Right cardiac atrium (tissue), 5 donors: Measurements from ENCODE around the gene TENM4. TPM values are rescaled to one million over a fixed set of nuclear protein-coding genes. Genes with fewer than 3 reads are reported as not detected.

Source experiments
- ATAC-seq, 2 donors: fragments of 200-7000 bp; cut with Tn5 transposase; one replicate each; pipeline versions ENCODE4 v1.8.0 to v1.9.1; 2020; ENCODE audit warnings: moderate library complexity in 2 of 2, mild to moderate bottlenecking in 1 of 2
- DNase-seq, 3 donors: peaks; one replicate each; pipeline ENCODE4 v3.0.0-alpha.2; 2020
- H3K27ac ChIP-seq: one replicate; pipeline ENCODE4 v1.5.1; 2013; ENCODE audit warnings: mild to moderate bottlenecking, low read length, control low read depth, moderate library complexity
- H3K27me3 ChIP-seq: one replicate; pipeline ENCODE4 v1.6.1; 2013; ENCODE audit not compliant: control insufficient read depth, insufficient read depth
- H3K4me1 ChIP-seq: one replicate; pipeline ENCODE4 v1.6.1; 2013; ENCODE audit warnings: low read length; ENCODE audit not compliant: control insufficient read depth, insufficient read depth
- H3K4me3 ChIP-seq: one replicate; pipeline ENCODE4 v1.5.1; 2013; ENCODE audit warnings: low read length, control low read depth
- H3K9me3 ChIP-seq: one replicate; pipeline ENCODE4 v1.6.1; 2013; ENCODE audit warnings: low read length; ENCODE audit not compliant: control insufficient read depth
- WGBS: extraction: QIAGEN DNeasy Blood & Tissue Kit; methylation state at CpG from one replicate; pipeline ENCODE4 v1.1.7; 2013; 5-methylcytosine and 5-hydroxymethylcytosine counted together
- intact Hi-C, 4 donors: fragments of 100-400 bp; cut with DNase I; formaldehyde crosslinking; loops; one replicate each; pipeline versions ENCODE4 v1.11.0 to v1.14.0; 2022 to 2023
- polyA plus RNA-seq: library from polyadenylated mRNA; stranded (reverse); fragments of 200-250 nt; gene quantifications from one replicate; pipeline ENCODE4 v1.2.3, GENCODE V29; 2013
- total RNA-seq, 4 donors: library from RNA; stranded (reverse); fragmentation: NEBNext Ultra II Directional; extraction: Animal tissue kit (Norgen Biotek cat#: 25700); gene quantifications; one replicate each; pipeline ENCODE4 v1.2.1, GENCODE V29; 2021
- donor health status: healthy with polysubstance abuse.
- donor health status: DM: no; HTN: yes; CAD: no.
- donor health status: DM: no; HTN: no; CAD: no.
- donor health status: DM: no; HTN: yes; CAD: no; lungs with severe emphysema.
- donor health status: DM: yes; HTN: yes; CAD: no.

TENM4 gene
- total and polyA plus RNA-seq, 5 donors = 0.26 to 2.3 (median 0.71) TPM

GRCh38 chr11:78791254-78791653, 649.6 kb downstream of the TENM4 start:
- no peaks in the 10 kb centered on the region for H3K9me3 ChIP-seq
- no peaks in the 10 kb centered on the region for H3K27me3 ChIP-seq
- ATAC-seq (no peak), DNase-seq (no peak)
- intact Hi-C loops = loop anchor here in 1 of 4 donors (10.0 kb wide), 1 partner anchor 174 kb away; no protein-coding TSS in a partner anchor
- no peak overlapping the region for H3K4me3 ChIP-seq
- no peaks in the 10 kb centered on the region for H3K4me1 ChIP-seq
- WGBS = 94% methylated on average over 1 of the region's 1 CpG
- H3K27ac ChIP-seq = no peak overlapping the region

DNA sequence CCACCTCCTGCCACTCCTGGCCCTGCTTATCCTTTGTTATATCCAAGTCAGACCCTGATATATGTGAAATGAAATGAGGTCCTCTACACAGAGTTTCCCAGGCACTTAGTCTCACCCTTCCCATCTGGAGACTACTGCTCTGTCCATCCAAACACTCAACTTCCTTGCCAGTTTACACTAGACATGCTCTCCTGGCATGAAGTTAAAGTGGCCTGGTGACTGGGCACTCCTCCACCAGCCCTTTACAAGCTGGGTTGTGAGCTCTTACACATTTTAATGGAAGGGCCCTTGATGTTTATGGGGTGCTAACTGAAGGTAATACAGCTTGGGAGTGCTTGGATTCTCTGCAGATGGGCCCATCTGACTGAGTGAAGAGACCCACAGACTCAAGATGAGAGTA, 650.0 kb downstream of the TENM4 start:
- Histone ChIP-seq H3K4me3 (no peak overlapping the region), H3K27me3 (no peaks in the 10 kb centered on the region), H3K27ac (no peak overlapping the region), H3K9me3 (no peaks in the 10 kb centered on the region), H3K4me1 (no peaks in the 10 kb centered on the region)
- intact Hi-C loops = loop anchor here in 1 of 4 donors (10.0 kb wide), 1 partner anchor 174 kb away; no protein-coding TSS in a partner anchor
- ATAC-seq = no peak
- no peak for DNase-seq

DNA sequence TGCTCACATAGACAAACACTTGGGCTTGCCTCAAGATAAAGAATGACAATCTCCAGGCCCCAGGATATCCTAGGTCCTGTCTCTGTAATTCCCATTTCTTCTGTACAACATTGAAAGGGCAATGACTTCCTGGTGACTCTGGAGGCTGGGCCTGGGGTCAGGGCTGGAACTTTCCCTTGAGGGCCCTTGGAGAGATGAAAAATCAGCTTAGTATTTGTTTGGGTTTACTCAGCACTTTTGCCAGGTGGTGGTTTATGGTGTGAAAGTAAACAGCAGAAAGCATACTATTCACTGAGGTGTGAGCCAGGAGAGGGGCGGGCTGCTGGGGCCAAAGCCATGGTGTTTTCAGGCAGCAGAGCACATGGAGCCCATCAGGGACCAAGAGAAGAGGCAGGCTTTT, 651.5 kb downstream of the TENM4 start:
- Histone ChIP-seq H3K9me3 (no peaks in the 10 kb centered on the region), H3K4me3 (no peak overlapping the region), H3K27me3 (no peaks in the 10 kb centered on the region), H3K4me1 (no peaks in the 10 kb centered on the region), H3K27ac (no peak overlapping the region)
- intact Hi-C loops = no loop called here
- no peak for DNase-seq
- 97% methylated on average over 1 of the region's 1 CpG for WGBS
- ATAC-seq = no peak

DNA sequence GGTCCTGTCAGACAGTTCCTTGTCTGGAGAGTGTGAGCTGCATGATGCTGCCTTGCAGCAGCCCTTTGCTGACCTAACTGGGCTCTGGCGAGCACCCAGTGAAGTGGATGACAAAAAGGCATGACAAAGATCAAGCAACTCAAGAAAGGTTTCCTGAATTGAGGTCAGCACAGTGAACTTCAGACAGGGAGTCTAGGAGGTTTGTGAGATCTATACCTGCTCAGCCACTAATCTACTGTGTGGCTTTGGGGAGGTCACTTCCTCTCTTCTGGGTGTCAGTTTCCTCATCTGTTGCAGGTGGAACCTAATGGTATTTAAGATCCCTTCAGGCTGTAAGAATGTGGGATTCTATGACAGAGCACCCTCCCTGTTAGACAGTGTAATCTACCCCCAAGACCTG, 652.3 kb downstream of the TENM4 start:
- Histone ChIP-seq H3K4me3 (no peak overlapping the region), H3K27ac (no peak overlapping the region), H3K27me3 (no peaks in the 10 kb centered on the region), H3K9me3 (no peaks in the 10 kb centered on the region), H3K4me1 (no peaks in the 10 kb centered on the region)
- no peak for DNase-seq
- WGBS = 76% methylated on average over 1 of the region's 1 CpG
- no peak for ATAC-seq
- intact Hi-C loops = no loop called here

DNA sequence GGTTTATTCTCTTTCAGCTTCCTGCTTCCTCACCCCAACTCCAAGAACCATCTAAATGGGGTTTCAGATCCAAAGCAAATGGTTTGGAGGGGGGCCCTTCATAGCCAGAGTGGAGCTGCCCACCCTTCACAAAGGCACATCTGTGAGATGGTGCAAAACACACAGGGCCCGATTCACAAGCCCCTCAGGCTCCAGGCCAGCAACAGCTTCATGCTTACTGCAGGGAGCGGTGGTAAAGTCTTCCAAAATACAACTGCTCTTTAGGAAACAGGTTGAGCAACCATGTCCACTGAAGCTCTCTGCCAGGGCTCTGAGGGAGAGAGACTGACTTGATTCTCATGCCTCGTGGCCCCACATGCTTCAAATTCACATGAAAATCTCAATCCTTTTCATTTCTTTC, 653.1 kb downstream of the TENM4 start:
- H3K9me3 ChIP-seq = no peaks in the 10 kb centered on the region
- no peaks in the 10 kb centered on the region for H3K27me3 ChIP-seq
- no peak overlapping the region for H3K27ac ChIP-seq
- 63% methylated on average over 3 of the region's 3 CpGs for WGBS
- no peak for DNase-seq
- H3K4me1 ChIP-seq = no peaks in the 10 kb centered on the region
- ATAC-seq = no peak
- intact Hi-C loops = no loop called here
- H3K4me3 ChIP-seq = no peak overlapping the region

- whole genome bisulfite sequencing = 97% methylated on average over 20 of the region's 20 CpGs
- intact Hi-C loops = no loop called here
Measured at GRCh38 chr11:78786746-78787145, 654.1 kb downstream of the TENM4 start.

DNA sequence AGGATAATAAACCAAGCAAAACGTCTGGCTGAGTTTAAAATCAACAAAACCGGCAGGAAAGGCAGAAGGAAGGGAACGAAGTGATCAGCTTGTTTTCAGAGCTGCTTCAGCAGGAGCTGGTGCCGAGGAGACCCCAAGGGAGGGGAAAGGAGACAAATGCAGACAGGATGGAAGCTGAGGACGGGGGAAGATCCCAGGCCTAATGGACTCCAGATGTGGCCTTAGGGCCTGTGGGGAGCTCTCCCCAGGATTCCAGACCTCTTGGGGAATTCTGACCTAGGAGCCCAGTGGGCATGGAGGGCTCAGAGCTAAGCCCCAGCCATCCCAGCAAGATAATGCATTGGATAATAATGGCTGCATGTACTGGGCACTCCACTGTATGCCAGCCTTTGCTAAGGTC, 654.7 kb downstream of the TENM4 start:
- intact Hi-C loops = no loop called here
- DNase-seq (no peak), ATAC-seq (no peak)
- Histone ChIP-seq H3K9me3 (no peaks in the 10 kb centered on the region), H3K4me3 (no peak overlapping the region), H3K4me1 (no peaks in the 10 kb centered on the region), H3K27ac (no peak overlapping the region), H3K27me3 (no peaks in the 10 kb centered on the region)
- WGBS = 54% methylated on average over 5 of the region's 5 CpGs

More at GRCh38 chr11:78786746-78787145, 654.1 kb downstream of the TENM4 start:
- ATAC-seq (no peak), DNase-seq (no peak)
- Histone ChIP-seq H3K9me3 (no peaks in the 10 kb centered on the region), H3K27me3 (no peaks in the 10 kb centered on the region), H3K27ac (no peak overlapping the region), H3K4me1 (no peaks in the 10 kb centered on the region), H3K4me3 (no peak overlapping the region)

GRCh38 chr11:78784321-78785061, 656.3 kb downstream of the TENM4 start:
- no peak for DNase-seq
- Histone ChIP-seq H3K4me1 (no peaks in the 10 kb centered on the region), H3K27ac (no peak overlapping the region), H3K4me3 (no peak overlapping the region), H3K9me3 (no peaks in the 10 kb centered on the region), H3K27me3 (no peaks in the 10 kb centered on the region)
- WGBS = 65% methylated on average over 9 of the region's 9 CpGs
- intact Hi-C loops = no loop called here
- no peak for ATAC-seq

DNA sequence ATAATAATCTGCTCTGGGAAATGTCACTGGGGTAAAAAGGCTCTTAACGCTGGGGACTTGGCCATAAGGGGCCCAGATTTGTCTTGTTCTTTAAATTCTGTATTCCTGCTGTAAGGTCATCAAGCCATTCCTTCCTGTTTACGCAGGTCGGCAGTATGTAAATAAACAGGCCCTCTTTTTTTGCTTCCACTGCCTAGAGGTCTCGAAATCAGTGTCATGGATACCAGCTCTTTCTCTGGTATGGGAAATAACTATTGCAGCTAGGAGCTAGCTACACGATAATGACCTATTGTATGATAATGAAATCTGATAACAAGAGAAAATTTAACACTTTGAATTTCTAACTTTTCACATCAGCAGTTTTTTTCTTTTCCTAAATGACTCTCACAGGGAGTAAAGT, 657.0 kb downstream of the TENM4 start:
- WGBS = 60% methylated on average over 5 of the region's 5 CpGs
- no peaks in the 10 kb centered on the region for H3K27me3 ChIP-seq
- no peak for DNase-seq
- intact Hi-C loops = no loop called here
- H3K4me3 ChIP-seq = no peak overlapping the region
- H3K4me1 ChIP-seq = no peaks in the 10 kb centered on the region
- no peaks in the 10 kb centered on the region for H3K9me3 ChIP-seq
- no peak overlapping the region for H3K27ac ChIP-seq
- ATAC-seq = no peak

- Histone ChIP-seq H3K27ac (no peak overlapping the region), H3K9me3 (no peaks in the 10 kb centered on the region), H3K27me3 (no peaks in the 10 kb centered on the region), H3K4me1 (no peaks in the 10 kb centered on the region), H3K4me3 (no peak overlapping the region)
- ATAC-seq (no peak), DNase-seq (no peak)
- intact Hi-C loops = no loop called here
- WGBS = 98% methylated on average over 1 of the region's 1 CpG
Measured at GRCh38 chr11:78783301-78783700, 657.5 kb downstream of the TENM4 start.

GRCh38 chr11:78782725-78783124, 658.1 kb downstream of the TENM4 start:
- Histone ChIP-seq H3K4me3 (no peak overlapping the region), H3K9me3 (no peaks in the 10 kb centered on the region), H3K27ac (no peak overlapping the region), H3K27me3 (no peaks in the 10 kb centered on the region), H3K4me1 (no peaks in the 10 kb centered on the region)
- ATAC-seq = no peak
- no peak for DNase-seq
- 96% methylated on average over 2 of the region's 2 CpGs for WGBS
- intact Hi-C loops = no loop called here

GRCh38 chr11:78780889-78781288, 659.9 kb downstream of the TENM4 start:
- no peak overlapping the region for H3K4me3 ChIP-seq
- no peak overlapping the region for H3K27ac ChIP-seq
- no peaks in the 10 kb centered on the region for H3K27me3 ChIP-seq
- 94% methylated on average over 3 of the region's 3 CpGs for WGBS
- DNase-seq (no peak), ATAC-seq (no peak)
- intact Hi-C loops = no loop called here
- H3K9me3 ChIP-seq = no peaks in the 10 kb centered on the region
- H3K4me1 ChIP-seq = no peaks in the 10 kb centered on the region
